Stimulated activated CD8-positive, alpha-beta memory T cell treated with anti-CD3 and anti-CD28 coated beads, Interleukin-7, amount 100 ng/mL, for 1 hour (primary cell): ENCODE data around the gene CCDC43.
"Not testable (repeated sequence)": the region's sequence is repeated elsewhere in the genome, so short reads cannot be mapped to it uniquely, and the experiment has no call there.

Source experiments
- DNase-seq, 2 donors: peaks; one replicate each; pipeline ENCODE4 v3.0.0-alpha.2; 2020; ENCODE audit warnings: low read depth in 2 of 2

Gene CCDC43

DNA sequence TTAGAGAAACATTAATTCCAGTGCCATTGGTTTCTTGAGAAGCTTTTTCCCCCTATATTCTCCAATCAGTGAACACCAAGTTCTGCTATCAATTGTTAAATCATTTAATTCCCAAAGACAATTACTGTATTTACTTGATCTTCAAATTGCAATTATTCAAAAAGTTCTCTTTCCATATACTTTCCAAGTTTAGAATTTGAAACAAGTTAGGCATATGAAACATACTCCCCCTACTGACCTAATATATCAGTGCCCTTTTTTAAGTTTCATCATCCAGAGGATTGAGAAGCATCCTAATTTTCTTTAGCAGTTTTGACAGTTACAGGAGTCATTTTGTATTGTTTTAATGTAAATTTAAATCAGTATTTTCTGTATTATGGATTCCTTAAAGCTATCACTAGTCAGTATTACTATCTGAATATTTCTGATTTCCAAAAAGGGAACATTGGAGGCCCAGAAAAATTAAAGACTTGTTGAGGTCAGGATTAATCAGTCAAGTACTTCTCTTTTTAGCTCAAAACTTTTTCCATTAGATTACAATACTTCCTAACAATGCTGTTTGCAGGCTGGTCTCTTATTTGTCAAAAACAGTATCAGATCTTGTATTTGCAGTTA, 17.0 kb downstream of the CCDC43 start:
- no peak for DNase-seq

DNA sequence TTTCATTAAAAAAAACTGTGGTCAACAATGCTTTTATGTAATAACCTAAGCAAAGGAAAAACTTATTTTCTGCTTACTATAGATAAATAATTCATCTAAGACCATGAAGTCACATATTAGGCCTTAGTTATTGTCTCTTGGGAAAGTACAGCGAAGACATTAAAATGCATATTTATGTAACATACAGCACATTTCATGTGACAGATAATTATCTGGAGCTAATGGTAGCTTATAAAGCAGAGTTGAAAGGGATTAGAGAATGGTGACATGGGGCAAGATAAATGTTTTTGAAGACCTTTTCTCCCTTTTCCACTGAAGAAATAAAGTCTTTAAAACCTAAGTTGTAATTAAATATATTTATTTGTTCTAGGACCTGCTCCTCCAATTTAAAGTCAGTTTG, 23.6 kb downstream of the CCDC43 start:
- no peak for DNase-seq

DNA sequence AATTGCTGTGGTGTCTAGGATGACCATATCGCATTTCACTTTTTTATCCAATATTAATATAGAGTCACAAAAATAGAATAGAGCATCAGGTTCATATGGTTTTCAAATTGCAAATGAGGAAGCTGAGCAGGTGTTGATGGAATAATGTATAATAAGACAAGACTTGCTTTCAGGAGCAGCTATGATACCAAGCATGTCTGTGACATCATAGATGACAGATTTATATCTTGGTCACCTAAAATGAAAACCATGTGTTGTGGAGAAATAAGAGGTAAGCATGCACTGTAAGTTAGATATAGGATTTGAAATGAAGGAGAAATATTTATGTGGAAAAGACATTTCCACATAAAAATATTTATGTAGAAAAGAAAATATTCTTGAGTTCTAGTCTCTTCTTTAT, 24.7 kb downstream of the CCDC43 start:
- DNase-seq = no peak

DNA sequence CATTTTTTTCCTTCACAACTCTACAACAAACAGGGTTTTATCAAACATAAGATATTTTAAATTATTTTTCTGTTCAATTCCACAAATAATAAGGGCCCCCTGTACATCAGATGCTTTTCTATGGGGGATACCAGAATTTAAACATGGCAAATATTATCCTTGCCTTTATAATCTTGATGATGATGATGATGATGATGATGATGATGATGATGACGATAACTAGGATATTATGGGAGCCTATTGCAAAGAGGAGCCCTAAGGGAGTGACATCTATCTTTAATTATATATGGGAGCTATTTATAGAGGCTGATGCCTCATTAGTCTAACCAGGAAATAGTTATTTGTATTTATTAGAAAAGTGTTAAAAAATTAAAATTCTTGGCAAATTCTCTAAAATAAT, 26.5 kb downstream of the CCDC43 start:
- DNase-seq = no peak

DNA sequence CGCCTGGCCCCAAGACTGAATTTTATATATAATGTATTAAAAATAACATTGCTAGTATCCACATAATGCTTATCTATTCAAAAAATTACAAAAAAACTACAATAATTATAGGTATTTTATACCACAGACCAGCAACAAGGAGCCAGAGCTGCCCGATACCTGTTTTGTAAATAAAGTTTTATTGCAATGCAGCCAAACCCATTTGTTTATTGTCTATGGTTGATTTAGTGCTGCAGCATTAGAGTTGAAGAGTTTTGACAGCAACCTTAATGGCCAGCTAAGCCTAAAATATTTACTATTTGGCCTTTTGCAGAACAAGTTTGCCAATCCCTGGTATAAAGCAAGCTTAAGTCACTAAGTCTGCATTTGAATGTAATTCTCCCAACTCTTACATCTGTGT, 27.7 kb downstream of the CCDC43 start:
- no peak for DNase-seq

DNA sequence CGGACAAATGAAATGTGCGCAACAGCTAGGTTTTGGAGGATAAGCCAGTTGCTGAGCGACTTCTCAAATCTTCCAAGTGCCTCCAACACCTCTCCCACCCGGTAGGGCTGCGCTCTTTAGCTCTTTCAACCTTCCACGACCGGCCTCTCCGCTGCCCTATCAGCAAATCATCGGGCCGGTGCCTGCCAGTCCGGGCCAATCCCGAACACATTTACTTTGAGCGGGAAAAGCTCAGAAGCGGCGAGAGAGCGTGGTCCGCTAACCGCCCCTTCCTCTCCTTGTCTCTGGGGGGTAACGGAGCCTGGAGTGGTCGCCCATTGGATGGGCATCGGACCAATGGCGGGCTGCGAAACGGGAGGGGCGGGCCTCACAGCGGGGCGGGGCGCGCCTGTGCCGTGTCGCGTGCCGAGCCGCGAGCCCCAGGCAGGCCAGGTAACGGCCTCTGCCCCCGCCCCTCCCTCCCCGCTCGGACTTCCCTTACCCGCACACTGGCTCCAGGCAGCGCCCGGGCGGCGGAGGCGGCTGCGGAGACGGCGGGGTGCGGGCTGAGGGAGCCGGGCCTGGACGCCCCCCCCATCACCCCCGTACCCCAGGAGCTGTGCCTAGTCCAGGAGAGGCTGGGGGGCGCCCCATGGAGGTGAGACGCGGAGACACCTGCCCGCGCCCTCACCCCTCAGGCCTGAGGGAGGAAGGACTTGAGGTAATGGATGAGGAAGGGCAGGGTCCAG, 33.4 kb downstream of the CCDC43 start, which contains the start of gene MEIOC:
Gene MEIOC (plus strand): TSS at position 486 of the 728 bp plus-strand sequence. CDS start 146 bp downstream, at position 632.
- no peak for DNase-seq

DNA sequence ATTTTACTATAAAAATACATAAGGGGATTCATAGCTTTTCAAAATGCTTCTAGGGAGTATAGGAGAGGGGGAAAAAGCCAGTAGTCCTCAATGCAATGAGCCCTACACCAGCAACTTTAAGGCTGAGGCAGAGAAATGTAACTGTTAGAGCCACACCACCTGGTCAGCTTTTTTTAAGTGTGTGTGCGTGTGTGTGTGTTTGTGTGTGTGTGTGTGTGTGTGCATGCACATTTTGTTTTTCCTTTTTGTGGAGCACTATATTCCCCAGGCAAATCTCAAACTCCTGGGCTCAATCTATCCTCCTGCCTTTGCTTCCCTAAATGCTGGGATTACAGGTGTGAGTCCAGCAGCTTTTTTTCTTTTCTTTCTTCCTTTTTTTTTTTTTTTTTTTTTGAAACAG, 35.6 kb downstream of the CCDC43 start:
- no peak for DNase-seq

DNA sequence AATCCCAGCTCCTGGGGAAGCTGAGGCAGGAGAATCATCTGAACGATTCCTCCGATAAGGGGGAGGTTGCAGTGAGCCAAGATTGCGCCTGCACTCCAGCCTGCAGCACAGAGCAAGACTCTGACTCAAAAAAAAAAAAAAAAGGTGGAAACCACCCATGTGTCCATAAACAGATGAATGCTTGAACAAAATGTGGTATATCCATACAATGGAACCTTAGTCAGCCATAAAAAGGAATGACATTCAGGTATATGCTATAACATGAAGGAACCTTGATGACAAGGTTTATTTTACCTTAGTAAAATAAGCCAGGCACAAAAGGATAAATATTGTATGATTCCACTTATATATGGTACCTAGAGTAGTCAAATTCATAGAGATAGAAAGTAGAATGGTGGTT, 36.2 kb downstream of the CCDC43 start:
- DNase-seq = no peak

DNA sequence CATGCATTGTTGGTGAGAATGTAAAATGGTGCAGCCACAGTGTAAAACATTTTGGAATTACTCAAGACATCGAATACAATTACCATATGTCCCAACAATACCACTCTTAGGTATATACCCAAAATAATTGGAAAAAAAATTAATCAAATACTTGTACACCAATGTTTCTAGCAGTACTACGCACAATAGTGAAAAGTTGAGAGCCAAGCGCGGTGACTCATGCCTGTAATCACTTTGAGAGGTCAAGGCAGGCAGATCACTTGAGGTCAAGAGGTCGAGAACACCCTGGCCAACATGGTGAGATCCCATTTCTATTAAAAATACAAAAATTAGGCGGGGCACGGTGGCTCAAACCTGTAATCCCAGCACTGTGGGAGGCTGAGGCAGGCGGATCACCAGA, 36.8 kb downstream of the CCDC43 start:
- no peak for DNase-seq

DNA sequence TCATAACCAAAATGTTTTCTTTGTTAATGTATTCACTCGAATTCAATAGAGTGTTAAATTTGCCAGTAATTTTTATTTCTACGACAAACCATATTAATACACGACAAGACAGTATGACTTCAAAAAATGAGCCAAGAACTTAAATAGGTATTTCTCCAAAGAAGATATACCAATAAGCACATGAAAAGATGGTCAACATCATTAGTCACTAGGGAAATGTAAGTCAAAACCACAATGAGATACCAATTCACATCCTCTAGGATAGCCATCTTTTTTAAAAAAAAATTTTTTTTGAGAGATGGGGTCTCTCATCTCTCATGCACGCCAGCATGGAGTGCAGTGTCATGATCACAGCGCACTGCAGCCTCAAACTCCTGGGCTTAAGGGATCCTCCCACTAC, 38.3 kb downstream of the CCDC43 start:
- no peak for DNase-seq

DNA sequence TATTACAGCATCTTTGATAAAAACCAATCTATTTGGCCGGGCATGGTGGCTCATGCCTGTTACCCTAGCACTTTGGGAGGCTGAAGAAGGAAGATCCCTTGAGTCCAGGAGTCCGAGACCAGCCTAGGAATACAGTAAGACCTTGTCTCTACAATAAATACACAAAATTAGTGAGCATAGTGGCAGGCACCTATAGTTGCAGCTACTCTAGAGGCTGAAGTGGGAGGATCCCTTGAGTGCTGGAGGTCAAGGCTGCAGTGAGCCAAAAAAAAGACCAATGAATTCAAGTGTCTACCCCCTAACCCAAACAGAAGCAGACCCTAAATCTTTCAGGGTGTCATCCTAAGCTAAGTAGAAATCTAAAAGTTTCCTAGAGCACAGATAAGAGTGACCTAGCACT, 40.6 kb downstream of the CCDC43 start:
- no peak for DNase-seq

DNA sequence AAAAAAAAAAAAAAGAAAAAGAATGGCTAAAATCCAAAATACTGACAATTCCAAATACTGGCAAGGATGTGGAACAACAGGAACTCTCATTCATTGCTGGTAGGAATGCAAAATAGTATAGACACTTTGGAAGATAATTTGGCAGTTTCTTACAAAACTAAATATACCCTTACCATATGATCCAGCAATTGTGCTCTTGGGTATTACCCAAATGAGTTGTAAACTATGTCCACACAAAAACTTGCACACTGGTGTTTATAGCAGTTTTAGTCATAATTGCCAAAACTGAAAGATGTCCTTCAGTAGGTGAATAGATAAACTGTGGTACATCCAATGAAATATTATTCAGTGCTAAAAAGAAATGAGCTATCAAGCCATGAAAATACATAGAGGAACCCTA, 41.8 kb downstream of the CCDC43 start:
- DNase-seq = no peak

DNA sequence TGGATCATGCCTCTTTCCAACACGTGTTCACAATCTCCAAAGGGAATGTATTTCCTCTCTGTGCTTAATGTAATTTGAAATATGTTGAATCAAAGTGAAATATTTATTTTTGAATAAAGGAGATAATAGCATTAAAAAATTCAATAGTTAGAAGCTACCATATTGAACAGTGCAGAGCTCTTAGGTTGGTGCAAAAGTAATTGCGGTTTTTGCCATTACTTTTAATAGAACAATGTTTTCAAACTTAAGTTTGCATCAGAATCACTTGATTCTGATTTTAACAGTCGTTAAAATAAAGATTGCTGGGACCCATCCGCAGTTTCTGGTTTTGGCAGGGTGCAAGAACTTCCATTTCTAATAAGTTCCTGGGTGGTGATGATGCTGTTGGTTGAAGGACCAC, 43.3 kb downstream of the CCDC43 start:
- DNase-seq = no peak

DNA sequence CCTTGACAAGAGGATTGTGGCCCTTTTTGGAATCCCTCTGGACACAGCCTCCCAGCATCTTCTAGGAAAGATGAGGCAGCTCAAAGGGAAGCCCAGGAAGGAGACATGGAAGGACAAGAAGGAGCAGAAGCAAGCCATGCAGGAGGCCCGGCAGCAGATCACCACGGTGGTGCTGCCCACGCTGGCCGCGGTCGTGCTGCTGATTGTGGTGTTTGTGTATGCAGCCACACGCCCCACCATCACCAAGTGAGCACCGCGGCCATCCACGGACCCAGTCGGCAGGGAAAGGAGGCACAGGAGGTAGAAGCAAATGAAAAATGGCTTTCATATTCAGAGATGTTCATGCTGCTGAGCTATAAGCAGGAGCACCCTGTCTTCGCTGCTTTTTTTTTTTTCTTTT, 44.2 kb downstream of the CCDC43 start:
- DNase-seq = no peak

DNA sequence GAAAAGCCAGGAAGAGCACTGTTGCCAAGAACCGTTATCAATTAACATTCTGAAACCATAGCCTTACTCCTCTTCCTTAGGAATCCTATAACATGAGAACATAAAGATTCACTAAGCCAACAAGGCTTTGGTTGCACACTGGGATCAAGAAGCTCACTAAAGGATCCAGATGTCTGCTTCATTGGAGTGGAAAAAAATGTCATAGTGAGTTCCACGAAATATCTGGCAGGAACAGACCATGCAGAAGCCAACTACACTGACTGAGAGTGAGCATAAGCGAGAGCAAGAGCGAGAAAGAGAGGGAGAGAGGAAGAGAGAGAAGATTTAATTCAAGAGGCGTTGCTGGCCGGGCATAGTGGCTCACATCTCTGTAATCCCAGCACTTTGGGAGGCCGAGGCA, 46.7 kb downstream of the CCDC43 start:
- DNase-seq = no peak

DNA sequence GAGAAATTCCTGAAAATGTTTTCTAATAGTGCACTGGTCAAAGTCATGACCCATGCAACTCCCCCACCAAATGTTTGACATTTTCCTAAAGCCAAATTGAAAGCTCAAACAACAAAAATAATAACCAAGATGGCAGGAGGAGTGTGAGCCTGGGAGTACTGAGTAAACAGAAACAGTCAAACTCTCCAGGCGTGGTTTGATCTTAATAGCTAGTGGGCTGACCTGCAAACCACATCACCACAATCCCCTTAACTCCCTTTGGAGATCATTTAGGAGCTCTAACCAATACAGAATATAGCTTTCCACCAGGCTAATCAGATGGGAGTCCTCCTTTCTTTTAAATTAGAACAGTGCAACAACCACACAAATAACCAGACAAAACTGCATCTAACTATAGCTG, 52.5 kb downstream of the CCDC43 start:
- no peak for DNase-seq

DNA sequence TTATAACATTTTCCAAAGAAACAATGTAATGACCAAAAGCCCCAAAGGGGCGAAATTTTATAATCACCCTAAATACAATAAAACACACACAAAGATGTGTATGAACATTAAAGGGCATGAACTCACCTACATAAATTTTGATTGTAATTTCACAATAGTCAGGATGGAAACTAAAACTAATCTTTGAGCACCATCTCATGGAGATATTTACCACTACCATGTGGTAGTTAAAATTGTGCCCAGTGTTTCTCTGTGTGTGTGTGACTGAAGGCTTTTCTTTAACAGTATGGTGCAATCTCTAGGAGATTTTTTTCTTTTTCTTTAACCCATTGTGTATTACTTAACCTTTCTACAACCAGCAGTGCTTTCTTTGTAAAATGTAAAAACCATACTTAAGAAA, 53.0 kb downstream of the CCDC43 start:
- no peak for DNase-seq

DNA sequence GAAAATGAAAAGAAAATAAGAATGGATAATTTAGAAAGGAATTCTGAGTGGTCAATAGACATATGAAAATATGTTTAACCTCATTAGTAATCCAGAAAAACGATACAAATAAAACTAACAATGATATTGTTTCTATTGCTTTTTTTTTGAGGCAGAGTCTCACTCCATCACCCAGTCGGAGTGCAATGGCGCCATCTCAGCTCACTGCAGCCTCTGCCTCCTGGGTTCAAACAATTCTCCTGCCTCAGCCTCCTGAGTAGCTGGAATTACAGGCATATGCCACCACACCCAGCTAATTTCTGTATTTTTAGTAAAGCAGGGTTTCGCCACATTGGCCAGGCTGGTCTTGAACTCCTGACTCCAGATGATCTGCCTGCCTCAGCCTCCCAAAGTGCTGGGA, 55.2 kb downstream of the CCDC43 start:
- not testable (repeated sequence) for DNase-seq

DNA sequence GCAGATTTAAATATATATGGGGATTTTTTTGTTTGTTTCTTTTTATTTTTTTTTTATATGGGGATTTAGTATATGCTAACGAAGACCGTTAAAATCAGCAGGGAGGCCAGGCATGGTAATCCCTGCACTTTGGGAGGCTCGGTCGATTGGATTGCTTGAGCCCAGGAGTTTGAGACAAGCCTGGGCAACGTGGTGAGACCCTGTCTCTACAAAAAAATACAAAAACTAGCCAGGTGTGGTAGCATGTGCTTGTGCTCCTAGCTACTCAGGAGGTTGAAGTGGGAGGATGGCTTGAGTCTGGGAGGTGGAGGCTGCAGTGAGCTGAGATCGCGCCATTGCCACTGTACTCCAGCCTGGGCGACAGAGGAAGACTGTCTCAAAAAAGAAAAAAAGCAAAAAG, 55.6 kb downstream of the CCDC43 start:
- DNase-seq = no peak

DNA sequence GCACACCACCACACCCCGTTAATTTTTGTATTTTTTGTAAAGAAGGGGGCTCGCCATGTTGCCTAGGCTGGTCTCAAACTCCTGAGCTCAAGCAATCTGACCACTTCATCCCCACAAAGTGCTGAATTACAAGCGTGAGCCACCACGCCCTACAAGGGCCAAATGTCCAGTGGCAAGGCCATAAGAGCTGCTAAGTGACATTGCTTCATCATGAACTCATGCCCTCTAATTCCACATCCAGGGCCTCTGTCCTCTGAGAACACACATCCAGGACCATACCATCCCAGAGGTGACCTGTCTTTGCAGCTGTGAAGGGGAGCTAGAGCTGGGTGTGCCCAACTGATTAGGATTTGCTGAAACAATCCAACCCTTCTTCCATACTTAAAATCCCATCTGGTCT, 58.9 kb downstream of the CCDC43 start:
- DNase-seq = no peak

DNA sequence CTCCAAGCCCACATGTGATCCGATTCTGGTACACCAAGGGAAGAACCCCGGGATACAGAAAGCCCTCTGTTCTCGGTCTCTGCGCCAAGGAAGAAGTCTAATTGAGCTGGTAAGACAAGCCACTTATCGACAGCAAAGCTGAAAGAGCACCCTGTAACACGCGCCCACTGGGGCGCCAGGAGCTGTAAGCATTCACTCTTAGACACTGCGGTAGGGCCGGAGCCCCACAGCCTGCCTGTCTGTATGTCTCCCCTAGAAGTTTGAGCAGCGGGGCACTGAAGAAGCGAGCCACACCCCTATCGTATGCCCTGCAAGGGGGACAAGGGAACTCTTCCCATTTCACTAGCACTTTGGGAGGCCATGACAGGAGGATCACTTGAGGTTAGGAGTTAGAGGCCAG, 60.3 kb downstream of the CCDC43 start:
- DNase-seq = no peak

DNA sequence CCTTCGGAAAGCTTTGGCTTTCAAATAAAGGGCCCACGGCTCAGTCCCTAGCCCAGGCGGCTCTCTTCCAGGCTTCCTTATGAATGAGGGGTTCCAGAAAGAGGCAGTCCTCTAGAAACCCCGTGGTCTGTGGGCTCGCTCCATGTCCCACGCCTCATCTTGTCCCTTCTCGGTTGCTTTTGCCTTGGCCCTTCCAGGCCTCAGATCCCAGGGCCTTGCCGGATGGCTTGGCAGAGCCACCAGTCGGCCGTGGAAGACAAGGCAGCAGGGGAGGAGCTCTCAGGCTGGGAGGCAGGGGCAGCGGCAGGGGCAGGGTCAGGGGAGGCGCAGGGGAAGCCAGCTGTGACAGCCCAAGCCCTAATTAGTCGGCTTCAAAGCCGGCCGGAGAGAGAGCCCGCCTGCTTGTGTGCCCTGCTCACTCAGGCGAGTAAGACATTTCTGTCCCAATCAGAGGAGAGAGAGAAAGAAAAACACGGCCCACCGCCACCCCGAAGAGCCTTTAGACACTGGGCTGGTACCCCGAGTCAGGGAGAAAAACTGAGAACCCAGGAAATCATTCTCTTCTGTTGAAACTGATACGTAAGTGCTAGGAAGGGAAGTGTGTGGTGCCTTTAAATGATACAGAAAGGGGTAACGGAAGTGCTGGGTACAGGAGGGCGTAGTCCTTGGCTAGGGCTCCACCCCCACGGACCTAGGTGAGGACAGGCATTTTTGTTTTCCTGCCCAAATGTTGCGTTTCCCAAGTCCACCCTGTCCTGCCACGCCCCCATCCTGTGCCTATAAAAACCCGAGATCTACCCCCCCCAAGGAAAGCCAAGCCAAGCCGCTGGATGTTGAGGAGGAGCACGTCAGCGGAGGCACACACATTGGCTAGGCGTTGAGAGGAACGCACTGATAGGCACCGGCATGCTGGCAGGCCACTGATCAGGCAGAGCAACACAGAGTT, 61.1 kb downstream of the CCDC43 start:
- DNase-seq = no peak
